ENCODE data around the gene NCOR1. TPM values are rescaled to one million over a fixed set of nuclear protein-coding genes. Genes with fewer than 3 reads are reported as not detected.
A peak's percentile ranks its signal among the peaks of the same experiment; 100 is the strongest.

The NCOR1 gene
- total RNA-seq, 1 donor from 2014 or later: 137 TPM

GRCh38 chr17:16255481-16255921, 40.2 kb upstream of the NCOR1 start:
- H3K9me3 ChIP-seq: no peaks in the 10 kb centered on the region
- DNase-seq (peak; percentile 47), ATAC-seq (peak; percentile 83)
- no peak overlapping the region for H3K4me3 ChIP-seq
- TF ChIP-seq CTCF (IDR thresholded peaks at IDR 0.05): no peak
- no peaks in the 10 kb centered on the region for H3K36me3 ChIP-seq
- H3K4me1 ChIP-seq: peaks cover 29% of the 10 kb centered on the region
- intact Hi-C loops (cut with DNase I): no loop called here
- no peaks in the 10 kb centered on the region for H3K27me3 ChIP-seq (ENCODE audit: low read depth)
- H3K27ac ChIP-seq: peak overlapping the region; percentile 22

GRCh38 chr17:16254773-16255400, 39.6 kb upstream of the NCOR1 start:
- Histone ChIP-seq H3K27ac (peak overlapping the region; percentile 22), H3K27me3 (ENCODE audit: low read depth) (no peaks in the 10 kb centered on the region), H3K4me3 (no peak overlapping the region), H3K36me3 (no peaks in the 10 kb centered on the region), H3K9me3 (no peaks in the 10 kb centered on the region), H3K4me1 (peaks cover 28% of the 10 kb centered on the region)
- DNase-seq: no peak
- intact Hi-C loops (cut with DNase I): no loop called here
- TF ChIP-seq CTCF (IDR thresholded peaks at IDR 0.05): no peak
- ATAC-seq: no peak

GRCh38 chr17:16251556-16251955, 36.2 kb upstream of the NCOR1 start:
- ATAC-seq: no peak
- Histone ChIP-seq H3K4me1 (peaks cover 20% of the 10 kb centered on the region), H3K4me3 (no peak overlapping the region), H3K36me3 (no peaks in the 10 kb centered on the region), H3K27ac (no peak overlapping the region), H3K27me3 (ENCODE audit: low read depth) (no peaks in the 10 kb centered on the region), H3K9me3 (no peaks in the 10 kb centered on the region)
- no peak for TF ChIP-seq CTCF (IDR thresholded peaks at IDR 0.05)
- DNase-seq: no peak
- intact Hi-C loops (cut with DNase I): no loop called here

GRCh38 chr17:16251043-16251442, 35.7 kb upstream of the NCOR1 start:
- Histone ChIP-seq H3K27ac (no peak overlapping the region), H3K27me3 (ENCODE audit: low read depth) (no peaks in the 10 kb centered on the region), H3K36me3 (no peaks in the 10 kb centered on the region), H3K4me1 (peaks cover 15% of the 10 kb centered on the region), H3K4me3 (no peak overlapping the region), H3K9me3 (no peaks in the 10 kb centered on the region)
- DNase-seq (no peak), ATAC-seq (no peak)
- no peak for TF ChIP-seq CTCF (IDR thresholded peaks at IDR 0.05)
- intact Hi-C loops (cut with DNase I): no loop called here

GRCh38 chr17:16250635-16251034, 35.3 kb upstream of the NCOR1 start:
- DNase-seq: no peak
- Histone ChIP-seq H3K36me3 (no peaks in the 10 kb centered on the region), H3K27ac (no peak overlapping the region), H3K4me3 (no peak overlapping the region), H3K9me3 (no peaks in the 10 kb centered on the region), H3K27me3 (ENCODE audit: low read depth) (no peaks in the 10 kb centered on the region), H3K4me1 (peaks cover 10% of the 10 kb centered on the region)
- TF ChIP-seq CTCF (IDR thresholded peaks at IDR 0.05): no peak
- no peak for ATAC-seq
- intact Hi-C loops (cut with DNase I): no loop called here
